ENCODE measurements around the gene NMNAT2. TPM values are rescaled to one million over a fixed set of nuclear protein-coding genes. Genes with fewer than 3 reads are reported as not detected.

The NMNAT2 gene
- total RNA-seq, 5 donors from 2014 or later (not counting 1 experiment from before 2014, with no cell fraction given): 0.16 TPM; not detected in 4

DNA sequence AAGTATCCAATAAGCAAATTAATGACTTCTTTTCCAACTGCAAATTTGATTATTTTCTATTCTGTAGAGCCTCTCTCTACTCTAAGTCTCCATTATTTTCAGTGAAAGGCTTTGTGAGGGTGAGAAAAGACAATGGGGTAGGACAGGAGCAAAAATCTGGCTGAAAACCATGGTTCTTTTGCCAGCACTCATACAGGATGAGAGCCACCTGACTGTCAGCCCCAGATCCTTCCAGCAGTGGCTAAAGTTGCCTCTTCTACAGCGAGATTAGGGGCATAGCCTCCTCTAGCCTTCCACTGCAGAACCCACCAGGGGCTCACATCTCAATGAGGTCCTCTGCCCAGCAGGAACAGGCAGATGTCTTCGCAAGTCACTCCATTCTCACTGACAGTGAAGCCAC, 23.7 kb downstream of the NMNAT2 start:
- ATAC-seq (replicated peaks in 1 of 4): no peak
- Mint-ChIP-seq H3K4me3 (no peak overlapping the region), H3K27ac (no peak overlapping the region), H3K4me1 (no peaks in the 10 kb centered on the region), H3K36me3 (no peaks in the 10 kb centered on the region), H3K9me3 (no peaks in the 10 kb centered on the region), H3K27me3 (peaks cover 31 to 45% of the 10 kb centered on the region in 2 donors)
- Histone ChIP-seq H3K36me3 (ENCODE audit: control insufficient read depth in 2 of 2, extremely low read depth in 1 of 2, insufficient read depth in 1 of 2, low read length in 1 of 2) (no peaks in the 10 kb centered on the region), H3K27ac (ENCODE audit: low read length) (no peak overlapping the region), H3K4me3 (ENCODE audit: control insufficient read depth in 1 of 2, extremely low read depth in 1 of 2, low read length in 1 of 2) (no peak overlapping the region), H3K9me3 (no peaks in the 10 kb centered on the region), H3K27me3 (replicated peaks in 1 of 2; ENCODE audit: control insufficient read depth in 2 of 2, extremely low read depth in 1 of 2, insufficient read depth in 2 of 2, low read length in 1 of 2) (peaks cover 0 to 12% of the 10 kb centered on the region in 2 experiments), H3K4me1 (ENCODE audit: control insufficient read depth in 1 of 2, extremely low read depth in 1 of 2, insufficient read depth in 2 of 2, low read length in 2 of 2) (no peaks in the 10 kb centered on the region)
- POLR2A ChIA-PET: no interaction called here
- 60% methylated on average over 2 of the region's 2 CpGs for WGBS (ENCODE audit: insufficient coverage)
- DNase-seq: no peak
- CTCF ChIA-PET: no interaction called here

GRCh38 chr1:183391863-183392262, 26.3 kb downstream of the NMNAT2 start:
- H3K4me3 Mint-ChIP-seq: no peak overlapping the region
- H3K27me3 ChIP-seq (replicated peaks in 1 of 2; ENCODE audit: control insufficient read depth in 2 of 2, extremely low read depth in 1 of 2, insufficient read depth in 2 of 2, low read length in 1 of 2): peaks cover 0 to 15% of the 10 kb centered on the region in 2 experiments
- POLR2A ChIA-PET: no interaction called here
- no peaks in the 10 kb centered on the region for H3K9me3 Mint-ChIP-seq
- H3K36me3 Mint-ChIP-seq: no peaks in the 10 kb centered on the region
- H3K4me3 ChIP-seq (ENCODE audit: control insufficient read depth in 1 of 2, extremely low read depth in 1 of 2, low read length in 1 of 2): no peak overlapping the region
- no peak for ATAC-seq (replicated peaks in 1 of 4)
- H3K27me3 Mint-ChIP-seq: peaks cover 24 to 32% of the 10 kb centered on the region in 2 donors
- H3K27ac Mint-ChIP-seq: no peak overlapping the region
- no peaks in the 10 kb centered on the region for H3K36me3 ChIP-seq (ENCODE audit: control insufficient read depth in 2 of 2, extremely low read depth in 1 of 2, insufficient read depth in 1 of 2, low read length in 1 of 2)
- no peak for DNase-seq
- H3K9me3 ChIP-seq: no peaks in the 10 kb centered on the region
- H3K4me1 Mint-ChIP-seq: no peaks in the 10 kb centered on the region
- CTCF ChIA-PET: no interaction called here
- 54% methylated on average over 1 of the region's 1 CpG for WGBS (ENCODE audit: insufficient coverage)
- no peak overlapping the region for H3K27ac ChIP-seq (ENCODE audit: low read length)
- no peaks in the 10 kb centered on the region for H3K4me1 ChIP-seq (ENCODE audit: control insufficient read depth in 1 of 2, extremely low read depth in 1 of 2, insufficient read depth in 2 of 2, low read length in 2 of 2)

DNA sequence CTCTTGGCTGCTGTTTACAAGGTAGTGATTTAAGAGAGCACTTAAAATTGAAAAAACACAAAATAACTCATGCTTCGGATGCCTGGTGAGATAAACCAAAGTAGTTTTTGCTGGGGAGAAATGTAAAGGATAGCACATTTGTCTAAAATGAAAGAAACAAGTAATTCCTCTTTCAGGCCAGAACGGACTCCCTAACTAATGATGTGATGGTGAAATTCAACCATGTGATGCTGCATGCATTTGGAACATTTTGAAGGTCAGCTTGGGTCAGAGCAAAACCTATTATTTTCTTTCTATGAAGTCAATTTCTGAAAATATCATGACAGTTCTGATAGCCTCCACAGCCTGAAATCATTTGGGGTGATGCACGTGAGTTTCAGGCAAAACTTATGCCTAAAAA, 27.6 kb downstream of the NMNAT2 start:
- Histone ChIP-seq H3K27ac (ENCODE audit: low read length) (no peak overlapping the region), H3K4me1 (ENCODE audit: control insufficient read depth in 1 of 2, extremely low read depth in 1 of 2, insufficient read depth in 2 of 2, low read length in 2 of 2) (no peaks in the 10 kb centered on the region), H3K4me3 (ENCODE audit: control insufficient read depth in 1 of 2, extremely low read depth in 1 of 2, low read length in 1 of 2) (no peak overlapping the region), H3K9me3 (no peaks in the 10 kb centered on the region), H3K36me3 (ENCODE audit: control insufficient read depth in 2 of 2, extremely low read depth in 1 of 2, insufficient read depth in 1 of 2, low read length in 1 of 2) (no peaks in the 10 kb centered on the region), H3K27me3 (replicated peaks in 1 of 2; ENCODE audit: control insufficient read depth in 2 of 2, extremely low read depth in 1 of 2, insufficient read depth in 2 of 2, low read length in 1 of 2) (peaks cover 0 to 12% of the 10 kb centered on the region in 2 experiments)
- CTCF ChIA-PET: no interaction called here
- H3K9me3 Mint-ChIP-seq: no peaks in the 10 kb centered on the region
- no peaks in the 10 kb centered on the region for H3K4me1 Mint-ChIP-seq
- no peak overlapping the region for H3K27ac Mint-ChIP-seq
- no peak overlapping the region for H3K4me3 Mint-ChIP-seq
- H3K36me3 Mint-ChIP-seq: no peaks in the 10 kb centered on the region
- H3K27me3 Mint-ChIP-seq: peaks cover 20 to 25% of the 10 kb centered on the region in 2 donors
- ATAC-seq (replicated peaks in 1 of 4) (no peak), DNase-seq (no peak)
- WGBS (ENCODE audit: insufficient coverage): no CpG with 5 or more reads among the region's 3 CpGs
- POLR2A ChIA-PET: no interaction called here

GRCh38 chr1:183388735-183389134, 29.4 kb downstream of the NMNAT2 start:
- H3K27ac ChIP-seq (ENCODE audit: low read length): no peak overlapping the region
- no peaks in the 10 kb centered on the region for H3K9me3 ChIP-seq
- no peaks in the 10 kb centered on the region for H3K4me1 ChIP-seq (ENCODE audit: control insufficient read depth in 1 of 2, extremely low read depth in 1 of 2, insufficient read depth in 2 of 2, low read length in 2 of 2)
- no peak overlapping the region for H3K4me3 ChIP-seq (ENCODE audit: control insufficient read depth in 1 of 2, extremely low read depth in 1 of 2, low read length in 1 of 2)
- no peaks in the 10 kb centered on the region for H3K9me3 Mint-ChIP-seq
- no peak overlapping the region for H3K27ac Mint-ChIP-seq
- POLR2A ChIA-PET: no interaction called here
- H3K27me3 Mint-ChIP-seq: peaks cover 8 to 15% of the 10 kb centered on the region in 2 donors
- H3K36me3 Mint-ChIP-seq: no peaks in the 10 kb centered on the region
- H3K27me3 ChIP-seq (replicated peaks in 1 of 2; ENCODE audit: control insufficient read depth in 2 of 2, extremely low read depth in 1 of 2, insufficient read depth in 2 of 2, low read length in 1 of 2): peaks cover 0 to 7% of the 10 kb centered on the region in 2 experiments
- H3K4me3 Mint-ChIP-seq: no peak overlapping the region
- DNase-seq (no peak), ATAC-seq (replicated peaks in 1 of 4) (no peak)
- CTCF ChIA-PET: no interaction called here
- no peaks in the 10 kb centered on the region for H3K36me3 ChIP-seq (ENCODE audit: control insufficient read depth in 2 of 2, extremely low read depth in 1 of 2, insufficient read depth in 1 of 2, low read length in 1 of 2)
- no CpG with 5 or more reads among the region's 6 CpGs for WGBS (ENCODE audit: insufficient coverage)
- H3K4me1 Mint-ChIP-seq: no peaks in the 10 kb centered on the region

DNA sequence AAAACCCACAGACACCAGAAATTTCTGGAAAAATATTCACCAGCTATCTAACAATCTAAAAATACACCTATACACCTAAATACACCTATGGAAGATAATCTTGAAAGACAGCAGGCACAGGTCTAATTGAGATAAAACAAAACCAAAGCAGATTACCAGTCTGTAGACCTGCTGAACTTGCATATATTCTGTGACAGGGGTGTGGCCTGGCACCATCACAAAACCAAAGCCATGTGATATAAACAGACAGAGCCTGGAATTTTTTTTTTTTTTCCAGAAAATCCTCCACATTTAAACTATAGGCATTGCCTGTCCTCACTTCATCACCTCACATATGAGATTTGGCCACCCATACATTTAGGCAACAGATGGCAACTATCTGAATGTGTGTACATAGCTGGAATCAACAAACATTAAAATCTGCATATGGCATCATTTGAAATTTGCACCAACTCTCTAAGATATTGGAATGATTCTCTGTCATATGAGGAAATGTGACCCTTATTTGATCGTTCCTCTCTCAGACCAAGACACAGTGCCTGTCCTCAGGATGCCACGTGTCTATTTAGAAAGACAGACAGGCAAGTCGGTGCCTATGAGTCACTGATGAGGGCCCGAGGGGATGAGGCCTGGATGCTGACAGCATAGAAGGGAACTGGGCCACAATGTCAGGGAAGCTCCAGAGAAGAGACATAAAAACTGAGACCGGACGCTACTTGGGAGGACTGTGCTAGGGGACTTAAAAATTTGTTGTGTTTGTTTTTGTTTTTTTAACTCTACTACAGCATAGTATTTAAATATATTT, 32.6 kb downstream of the NMNAT2 start:
- no peaks in the 10 kb centered on the region for H3K36me3 ChIP-seq (ENCODE audit: control insufficient read depth in 2 of 2, extremely low read depth in 1 of 2, insufficient read depth in 1 of 2, low read length in 1 of 2)
- Mint-ChIP-seq H3K36me3 (no peaks in the 10 kb centered on the region), H3K4me3 (no peak overlapping the region), H3K27me3 (peaks cover 11 to 32% of the 10 kb centered on the region in 2 donors), H3K27ac (no peak overlapping the region), H3K4me1 (no peaks in the 10 kb centered on the region), H3K9me3 (no peaks in the 10 kb centered on the region)
- H3K27ac ChIP-seq (ENCODE audit: low read length): no peak overlapping the region
- peaks cover 0 to 8% of the 10 kb centered on the region in 2 experiments for H3K27me3 ChIP-seq (replicated peaks in 1 of 2; ENCODE audit: control insufficient read depth in 2 of 2, extremely low read depth in 1 of 2, insufficient read depth in 2 of 2, low read length in 1 of 2)
- no peak overlapping the region for H3K4me3 ChIP-seq (ENCODE audit: control insufficient read depth in 1 of 2, extremely low read depth in 1 of 2, low read length in 1 of 2)
- no peak for DNase-seq
- POLR2A ChIA-PET: no interaction called here
- CTCF ChIA-PET: no interaction called here
- no peaks in the 10 kb centered on the region for H3K4me1 ChIP-seq (ENCODE audit: control insufficient read depth in 1 of 2, extremely low read depth in 1 of 2, insufficient read depth in 2 of 2, low read length in 2 of 2)
- no peaks in the 10 kb centered on the region for H3K9me3 ChIP-seq
- WGBS (ENCODE audit: insufficient coverage): 67% methylated on average over 2 of the region's 6 CpGs
- no peak for ATAC-seq (replicated peaks in 1 of 4)

DNA sequence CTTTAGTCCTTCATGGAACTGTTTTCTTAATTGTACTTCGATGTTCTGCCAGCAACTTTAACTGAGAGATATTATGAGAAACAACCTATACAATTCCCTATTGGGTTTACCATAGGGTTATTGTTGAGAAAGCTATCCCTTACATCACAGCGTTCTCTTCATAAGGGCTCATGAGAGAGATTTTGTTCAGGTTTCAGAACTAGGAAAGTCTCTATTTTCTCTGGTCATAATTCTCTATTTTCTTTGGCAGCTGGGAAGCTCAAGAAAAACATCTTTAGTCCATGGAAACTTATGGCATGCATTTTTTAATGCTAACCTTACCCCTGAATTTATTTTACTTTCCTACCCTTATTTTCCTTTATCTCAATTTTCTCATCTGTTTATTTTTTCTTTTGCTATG, 38.2 kb downstream of the NMNAT2 start:
- Mint-ChIP-seq H3K4me3 (no peak overlapping the region), H3K9me3 (no peaks in the 10 kb centered on the region), H3K27ac (no peak overlapping the region), H3K27me3 (peaks cover 21 to 38% of the 10 kb centered on the region in 2 donors), H3K36me3 (no peaks in the 10 kb centered on the region), H3K4me1 (no peaks in the 10 kb centered on the region)
- no peaks in the 10 kb centered on the region for H3K4me1 ChIP-seq (ENCODE audit: control insufficient read depth in 1 of 2, extremely low read depth in 1 of 2, insufficient read depth in 2 of 2, low read length in 2 of 2)
- POLR2A ChIA-PET: no interaction called here
- DNase-seq (no peak), ATAC-seq (replicated peaks in 1 of 4) (no peak)
- peaks cover 0 to 15% of the 10 kb centered on the region in 2 experiments for H3K27me3 ChIP-seq (replicated peaks in 1 of 2; ENCODE audit: control insufficient read depth in 2 of 2, extremely low read depth in 1 of 2, insufficient read depth in 2 of 2, low read length in 1 of 2)
- H3K4me3 ChIP-seq (ENCODE audit: control insufficient read depth in 1 of 2, extremely low read depth in 1 of 2, low read length in 1 of 2): no peak overlapping the region
- H3K27ac ChIP-seq (ENCODE audit: low read length): no peak overlapping the region
- CTCF ChIA-PET: no interaction called here
- no CpG with 5 or more reads among the region's 2 CpGs for WGBS (ENCODE audit: insufficient coverage)
- H3K9me3 ChIP-seq: no peaks in the 10 kb centered on the region
- no peaks in the 10 kb centered on the region for H3K36me3 ChIP-seq (ENCODE audit: control insufficient read depth in 2 of 2, extremely low read depth in 1 of 2, insufficient read depth in 1 of 2, low read length in 1 of 2)

Measured in T-cell (primary cell).